NCI-H82 (cell line): ENCODE data around the gene MTUS2.
"Not testable (repeated sequence)": the region's sequence is repeated elsewhere in the genome, so short reads cannot be mapped to it uniquely, and the experiment has no call there.

Experiments used
- DNase-seq: peaks from one replicate; lab custom pipeline; 2025; lab: John Stamatoyannopoulos, UW

MTUS2 gene

DNA sequence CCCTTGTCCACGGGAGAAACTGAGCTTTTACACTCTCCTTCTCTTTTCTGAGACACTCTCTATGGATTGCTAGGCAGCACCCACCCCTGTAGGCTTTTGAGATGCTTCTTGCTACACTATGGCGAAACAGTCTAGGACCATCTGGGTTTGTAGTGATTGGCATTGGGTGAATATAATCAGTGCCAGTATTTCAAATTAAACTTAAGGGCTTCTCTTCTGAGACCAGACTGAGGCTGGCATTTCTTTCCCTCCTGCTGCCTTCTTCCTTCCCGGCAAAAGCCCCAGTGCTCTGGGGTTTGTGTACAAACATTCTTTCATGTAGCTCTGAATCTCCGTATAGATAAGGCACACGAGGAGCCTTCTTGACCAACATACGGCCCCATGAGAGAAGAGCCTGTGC is 498.6 kb downstream of the MTUS2 start:
- no peak for DNase-seq

DNA sequence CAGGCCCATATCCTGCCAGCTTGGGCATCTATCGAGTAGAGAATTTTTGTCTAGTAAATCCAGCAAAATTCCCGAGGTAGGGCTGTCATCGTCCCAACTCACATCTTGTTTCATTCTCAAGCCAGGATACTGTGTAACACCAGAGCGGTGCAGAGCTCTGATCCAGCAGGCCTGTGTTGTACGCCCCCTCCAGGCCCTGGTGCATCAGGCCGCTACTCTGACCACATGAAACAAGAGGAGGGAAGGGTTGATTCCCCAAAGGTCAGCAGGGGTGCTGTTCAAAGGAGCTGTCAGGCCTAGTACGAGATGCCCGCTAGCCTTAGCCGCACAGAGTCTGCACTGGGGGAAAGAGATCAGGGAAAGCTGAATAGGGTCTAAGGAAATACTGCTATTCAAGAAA is 499.3 kb downstream of the MTUS2 start:
- DNase-seq, result no peak

DNA sequence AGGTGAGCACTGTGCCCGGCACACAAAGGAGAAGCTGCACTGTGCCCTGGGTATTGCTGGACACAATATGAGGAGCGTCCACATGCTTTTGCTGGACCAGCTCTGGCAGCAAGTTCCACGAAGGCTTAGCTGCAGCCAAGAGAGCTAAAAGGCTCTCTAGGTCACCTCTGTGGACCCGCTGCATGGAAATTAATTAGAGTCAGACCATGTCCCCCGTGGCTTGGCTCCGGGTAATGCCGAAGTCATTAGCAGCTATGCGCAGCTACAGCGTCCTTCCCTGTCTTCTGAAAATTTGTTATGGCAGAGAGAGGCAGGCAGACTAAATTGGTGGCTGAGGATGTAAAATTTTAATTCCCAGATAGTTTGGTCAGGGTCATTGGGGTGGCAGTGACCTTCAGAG is 503.8 kb downstream of the MTUS2 start:
- no peak for DNase-seq

DNA sequence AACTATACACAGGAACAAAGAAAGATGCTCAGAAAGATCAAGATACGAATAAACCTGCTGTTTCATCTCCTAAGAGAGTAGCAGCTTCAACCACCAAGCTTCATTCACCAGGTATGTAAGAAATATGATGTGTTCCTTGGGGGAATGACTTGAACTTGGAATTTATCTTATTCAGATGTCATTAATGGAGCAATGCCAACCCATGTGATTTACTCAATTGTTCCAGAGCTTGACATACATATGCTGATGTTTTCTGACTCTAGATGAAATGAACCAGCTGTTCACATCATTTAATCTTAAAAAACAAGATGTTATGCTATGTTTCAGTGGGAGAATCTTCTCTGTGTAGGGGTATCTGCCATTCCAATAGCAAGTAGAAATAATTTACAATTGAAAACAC is 504.5 kb downstream of the MTUS2 start:
- DNase-seq, result no peak

DNA sequence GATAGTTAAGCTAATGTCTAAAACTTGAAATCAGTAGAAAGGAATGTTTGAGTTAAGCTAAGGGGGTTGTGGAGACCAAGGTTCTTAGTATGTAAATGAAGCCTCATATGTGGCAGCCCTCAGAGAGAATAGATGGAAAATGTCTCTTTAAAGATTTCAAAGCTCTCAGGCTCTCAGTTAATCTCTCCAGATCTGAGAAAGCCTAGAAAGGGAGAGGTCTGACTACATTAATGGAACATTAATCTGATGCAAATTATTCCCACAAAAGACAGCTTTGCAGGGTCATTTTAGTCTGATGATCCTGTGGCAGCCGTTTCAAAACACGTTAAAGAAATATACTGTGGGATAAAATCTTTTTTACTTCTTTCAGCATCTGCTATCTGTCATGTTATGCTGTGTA is 508.4 kb downstream of the MTUS2 start:
- DNase-seq, result no peak

DNA sequence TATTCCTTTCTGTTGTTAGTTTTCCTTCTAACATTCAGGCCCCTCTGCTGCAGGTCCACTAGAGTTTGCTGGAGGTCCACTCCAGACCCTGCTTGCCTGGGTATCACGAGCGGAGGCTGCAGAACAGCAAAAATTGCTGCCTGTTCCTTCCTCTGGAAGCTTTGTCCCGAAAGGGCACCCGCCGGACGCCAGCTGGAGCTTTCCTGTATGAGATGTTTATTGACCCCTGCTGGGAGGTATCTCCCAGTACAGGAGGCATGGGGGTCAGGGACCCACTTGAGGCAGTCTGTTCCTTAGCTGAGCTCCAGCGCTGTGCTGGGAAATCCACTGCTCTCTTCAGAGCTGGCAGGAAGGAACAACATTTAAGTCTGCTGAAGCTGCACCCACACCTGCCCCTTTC is 516.2 kb downstream of the MTUS2 start:
- DNase-seq, result no peak

DNA sequence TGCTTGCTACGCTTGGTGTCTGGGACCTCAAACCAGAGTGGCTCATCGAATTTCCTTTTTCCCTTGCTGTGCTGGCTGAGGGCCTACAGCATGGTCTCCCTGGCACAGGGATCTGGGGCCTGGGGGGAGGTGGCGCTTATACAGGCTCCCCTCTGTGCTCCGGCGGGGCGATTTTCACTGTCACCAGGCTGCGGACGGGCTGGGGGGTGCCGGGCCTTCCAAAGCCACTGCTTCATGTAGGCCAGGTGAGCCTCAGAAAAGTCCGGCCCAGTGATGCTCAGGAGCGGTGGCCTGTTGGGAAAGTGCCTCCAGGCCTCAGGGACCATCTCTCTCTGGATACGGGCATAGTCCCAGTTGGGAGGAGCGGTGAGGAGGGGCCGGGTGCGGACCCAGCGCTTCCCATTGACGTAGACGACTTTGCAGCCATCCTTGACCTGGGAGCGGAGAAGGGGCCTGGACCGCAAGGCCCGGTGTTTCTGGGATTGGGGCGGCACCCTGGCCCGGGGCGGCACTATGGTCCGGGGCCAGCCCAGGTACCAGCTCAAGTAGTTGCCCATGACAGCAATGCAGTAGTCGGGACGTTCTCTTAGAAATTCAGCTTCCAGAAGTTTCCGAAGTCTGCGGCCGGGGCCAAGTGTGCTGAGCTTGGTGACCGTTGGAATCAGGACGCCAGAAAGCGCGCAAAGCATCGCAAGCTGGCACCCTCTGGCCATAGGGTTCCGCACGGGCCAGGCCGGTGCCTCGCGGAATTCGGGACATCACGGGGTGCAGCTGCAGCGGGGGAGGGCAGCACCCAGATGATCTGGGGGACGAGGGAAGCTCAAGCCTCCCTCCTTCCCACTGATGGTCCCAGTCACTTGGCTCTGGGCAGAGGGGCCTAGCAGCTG is 519.5 kb downstream of the MTUS2 start:
- DNase-seq, result no peak

DNA sequence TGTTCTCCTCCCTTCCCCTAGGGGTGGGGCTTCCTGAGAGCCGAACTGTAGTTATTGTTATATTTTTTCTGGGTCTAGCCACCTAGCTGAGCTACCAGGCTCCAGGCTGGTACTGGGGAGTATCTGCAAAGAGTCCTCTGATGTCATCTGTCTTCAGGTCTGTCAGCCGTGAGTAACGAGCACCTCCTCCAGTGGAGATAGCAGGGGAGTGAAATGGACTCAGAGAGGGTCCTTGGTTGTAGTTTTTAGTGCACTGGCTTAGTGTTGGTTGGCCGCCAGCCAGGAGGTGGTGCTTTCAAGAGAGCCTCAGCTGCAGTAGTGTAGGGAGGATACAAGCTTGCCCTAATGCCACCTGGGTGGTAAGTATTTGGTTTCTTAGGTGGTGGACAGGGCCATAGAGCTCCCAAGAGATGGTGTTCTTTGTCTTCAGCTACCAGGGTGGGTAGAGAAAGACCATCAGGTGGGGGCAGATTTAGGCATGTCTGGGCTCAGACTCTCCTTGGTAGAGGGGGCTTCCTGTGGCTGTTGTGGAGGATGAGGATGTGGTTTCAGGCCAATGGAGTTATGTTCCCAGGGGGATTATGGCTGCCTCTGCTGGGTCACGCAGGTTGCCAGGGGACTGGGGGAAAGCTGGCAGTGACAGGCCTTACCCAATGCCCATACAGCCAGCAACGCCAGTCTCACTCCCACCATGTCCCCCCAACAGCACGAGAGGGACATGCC is 525.9 kb downstream of the MTUS2 start:
- DNase-seq, result not testable (repeated sequence)

DNA sequence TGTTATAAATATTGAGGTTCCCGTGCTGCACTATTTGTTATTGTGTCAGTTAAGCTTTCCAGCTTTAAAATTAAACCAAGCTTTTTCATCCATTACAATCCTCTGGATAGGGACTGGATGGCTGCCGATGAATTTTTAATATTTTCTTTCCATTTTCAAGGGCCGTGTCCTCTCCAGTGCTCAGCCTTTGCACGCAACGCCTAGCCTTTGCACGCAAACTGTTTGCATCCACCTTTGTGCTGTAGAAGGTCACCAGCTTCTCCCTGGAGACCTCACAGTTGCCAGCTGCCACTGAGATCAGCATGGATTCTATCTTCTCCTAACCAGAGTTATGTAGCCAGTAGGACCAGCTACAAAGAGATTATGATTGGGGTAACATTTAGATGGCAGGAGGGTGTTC is 534.9 kb downstream of the MTUS2 start:
- DNase-seq, result no peak

DNA sequence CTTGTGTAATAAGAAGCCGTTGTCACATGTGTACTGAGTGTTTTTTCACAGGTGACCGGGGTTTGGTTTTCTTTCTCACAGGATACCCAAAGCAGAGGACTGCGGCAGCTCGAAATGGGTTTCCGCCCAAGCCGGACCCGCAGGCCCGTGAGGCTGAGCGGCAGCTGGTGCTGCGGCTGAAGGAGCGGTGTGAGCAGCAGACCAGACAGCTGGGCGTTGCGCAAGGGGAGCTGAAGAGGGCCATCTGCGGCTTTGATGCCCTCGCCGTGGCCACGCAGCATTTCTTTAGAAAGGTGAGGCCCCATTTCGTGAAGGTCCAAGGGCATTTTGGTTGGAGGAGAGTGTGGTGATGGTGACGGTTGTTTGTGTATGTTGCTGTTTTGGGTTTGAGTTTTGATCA is 539.0 kb downstream of the MTUS2 start:
- DNase-seq, result peak; percentile 56

DNA sequence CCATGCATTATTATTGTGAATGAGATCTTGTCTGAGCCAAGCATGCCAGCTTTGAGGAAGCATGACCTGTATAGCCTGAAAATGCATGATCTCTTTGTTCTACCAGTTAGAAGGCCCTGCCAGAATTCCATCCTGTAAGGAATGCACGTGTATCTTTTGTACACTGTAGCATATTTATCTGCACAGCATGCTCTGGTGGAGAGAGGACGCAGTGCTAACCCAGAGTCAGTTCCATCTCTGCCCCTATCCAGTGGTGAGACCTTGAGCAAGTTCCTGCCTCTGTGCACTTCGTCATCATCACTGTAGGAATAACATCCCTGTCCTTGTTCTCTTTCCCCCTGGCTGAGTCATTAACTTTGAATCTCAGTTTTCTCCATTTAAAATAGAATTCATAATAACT is 541.6 kb downstream of the MTUS2 start:
- DNase-seq, result no peak

DNA sequence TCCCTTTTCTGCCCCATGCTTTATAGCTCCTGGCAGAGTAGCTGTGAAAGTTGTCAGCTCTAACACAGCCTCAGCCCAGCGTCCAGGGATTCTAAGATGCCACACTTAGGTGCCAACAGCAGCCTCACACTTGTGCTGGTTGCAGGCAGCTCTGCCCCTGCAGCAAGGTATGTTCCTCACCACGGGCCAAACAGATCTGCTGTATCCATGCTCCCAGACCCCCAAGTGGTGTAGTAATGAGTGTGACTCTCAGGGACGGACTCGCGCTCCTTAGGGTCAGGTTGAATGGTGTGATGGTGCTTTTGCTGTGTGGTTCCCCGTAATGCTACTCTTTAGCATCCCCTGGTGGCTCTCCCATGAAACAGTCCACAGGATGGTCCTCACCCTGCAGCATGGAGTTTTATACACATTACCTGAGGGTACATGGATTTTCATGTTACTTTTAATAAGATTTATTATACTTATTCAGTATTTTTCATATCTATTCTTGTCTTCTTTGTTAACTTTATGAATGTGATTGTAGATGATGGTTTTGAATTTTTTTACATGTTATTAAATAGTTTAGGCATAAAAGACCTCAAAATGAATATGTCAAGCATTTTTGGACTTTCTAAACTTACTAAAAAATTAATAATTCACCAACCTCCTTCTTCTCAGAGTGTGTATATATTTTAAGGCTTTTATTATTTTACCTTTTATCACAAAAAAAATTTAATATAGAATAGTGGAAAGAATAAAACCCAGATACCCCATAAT is 542.9 kb downstream of the MTUS2 start:
- DNase-seq, result peak; percentile 82

DNA sequence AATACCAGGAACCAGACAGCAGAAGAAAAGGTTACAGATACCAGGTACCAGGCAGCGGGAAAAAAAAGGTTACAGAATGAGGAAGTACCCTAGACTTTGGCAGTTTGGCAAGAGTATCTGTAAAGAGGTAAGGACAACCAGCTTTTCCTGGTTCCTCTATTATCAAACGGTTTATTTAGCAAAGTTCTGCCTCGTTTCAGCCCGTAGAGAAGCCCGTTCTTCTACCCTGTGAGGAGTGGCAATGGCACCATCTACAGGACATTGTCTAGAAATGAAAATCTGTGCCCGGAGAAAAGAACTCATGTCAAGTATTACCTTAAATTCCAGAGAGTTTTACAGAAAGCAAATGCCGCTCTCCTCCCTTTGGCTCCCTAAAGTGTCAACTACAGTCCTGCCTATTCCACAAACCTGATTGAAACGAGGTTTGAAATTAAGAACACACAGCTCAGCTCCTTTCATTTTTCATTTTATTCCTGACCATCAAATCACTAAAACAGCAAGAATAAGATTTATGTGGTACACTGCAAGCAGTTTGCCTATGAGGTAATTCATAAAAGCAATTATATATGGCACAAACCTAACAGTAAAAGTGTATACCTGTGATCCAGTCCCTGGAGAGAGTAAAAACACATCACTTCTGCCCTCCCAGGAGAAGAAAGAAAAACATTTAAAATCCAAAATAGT is 549.1 kb downstream of the MTUS2 start:
- peak; percentile 67 for DNase-seq

DNA sequence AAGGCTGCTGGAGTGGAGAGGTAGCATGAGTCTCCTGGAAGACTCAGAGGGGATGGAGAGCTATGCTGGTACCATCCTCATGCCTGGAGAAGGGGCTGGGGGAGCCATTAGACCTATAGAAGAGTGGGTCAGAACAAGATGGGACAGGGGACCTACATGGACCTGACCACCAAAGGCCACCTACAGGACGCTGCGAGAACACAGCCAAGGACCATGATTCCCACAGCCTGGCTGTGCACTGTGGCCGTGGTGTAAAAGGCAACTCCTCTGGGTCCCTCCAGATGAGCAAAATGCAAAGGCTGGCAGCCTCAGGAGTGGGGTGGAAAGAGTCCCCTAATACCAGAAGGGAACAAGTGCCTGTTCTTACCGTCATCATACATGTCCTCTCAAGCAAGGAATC is 559.1 kb downstream of the MTUS2 start:
- no peak for DNase-seq

DNA sequence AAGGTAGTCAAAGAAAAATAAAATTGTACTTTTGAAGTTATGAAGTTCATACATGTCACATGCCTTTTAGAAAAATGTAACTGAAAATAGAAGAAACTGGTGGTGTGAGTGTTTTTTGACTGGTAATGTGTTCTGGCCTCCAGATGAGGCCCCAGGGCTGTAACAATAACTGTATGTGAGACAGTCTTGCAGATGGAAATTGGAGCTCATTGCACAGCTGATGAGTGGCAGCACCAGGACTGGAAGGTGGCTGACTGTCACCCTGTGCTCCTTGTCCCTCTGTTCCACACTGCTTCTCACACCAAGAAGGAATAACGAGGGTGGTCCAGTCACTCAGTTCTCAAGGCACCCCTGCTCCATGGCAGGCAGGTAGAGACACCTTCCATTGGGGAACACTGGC is 559.7 kb downstream of the MTUS2 start:
- no peak for DNase-seq

DNA sequence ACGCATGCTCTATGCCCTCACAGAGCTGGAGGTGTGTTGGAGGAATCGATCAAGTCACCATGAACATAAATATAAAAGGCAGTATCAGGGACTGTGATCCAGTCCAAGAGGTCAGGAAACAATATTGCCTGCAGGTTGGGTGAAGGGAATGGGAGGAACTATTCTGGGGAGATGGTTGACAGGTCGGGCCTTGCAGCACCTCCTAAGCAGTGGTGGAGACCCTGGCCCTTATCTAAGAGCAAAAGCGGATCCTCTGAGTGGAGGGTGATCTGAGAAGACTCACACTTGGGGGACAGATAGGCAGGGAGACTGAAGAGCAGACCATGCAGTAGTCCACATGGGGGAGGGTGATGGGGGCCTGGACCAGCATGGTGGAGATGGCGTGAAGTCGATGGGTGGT is 561.9 kb downstream of the MTUS2 start:
- DNase-seq, result no peak

DNA sequence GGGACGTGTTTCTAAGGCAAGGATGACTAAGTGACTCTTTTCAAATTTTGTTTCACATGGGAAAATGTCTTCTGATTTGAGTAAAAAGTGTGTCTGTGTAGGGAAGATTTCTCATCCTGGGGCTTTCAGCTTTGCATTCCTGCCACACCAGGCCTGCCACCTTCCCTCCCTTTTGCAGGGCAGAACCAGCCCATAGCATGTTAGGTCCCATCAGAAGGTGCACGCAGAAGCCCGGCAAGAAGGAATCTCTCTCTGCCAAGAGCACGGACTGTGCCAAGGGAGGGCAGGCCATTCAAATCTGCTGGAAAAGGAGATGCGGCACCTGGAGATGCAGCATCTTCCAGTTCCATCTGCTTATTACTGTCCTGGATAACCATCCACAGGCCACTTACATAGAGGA is 563.3 kb downstream of the MTUS2 start:
- DNase-seq, result no peak

DNA sequence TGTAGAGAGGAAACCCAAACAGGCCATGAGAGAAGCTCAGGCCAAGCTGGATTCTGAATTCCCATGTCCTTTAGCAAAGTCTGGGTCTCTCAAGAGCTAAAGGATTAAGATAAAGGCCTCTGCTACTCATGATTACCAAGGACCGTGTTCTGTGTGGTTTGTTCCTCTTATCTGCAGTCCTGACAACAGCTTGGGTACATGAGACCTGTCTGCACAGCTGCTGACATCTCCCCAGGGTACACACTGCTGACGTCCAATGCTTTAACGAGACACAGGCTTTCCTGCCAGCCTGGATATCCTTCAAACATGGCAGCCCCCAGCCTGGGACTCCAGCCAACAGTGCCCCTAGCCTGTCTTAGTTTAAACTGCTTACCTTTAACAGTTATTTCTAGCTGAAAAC is 564.3 kb downstream of the MTUS2 start:
- peak; percentile 10 for DNase-seq

DNA sequence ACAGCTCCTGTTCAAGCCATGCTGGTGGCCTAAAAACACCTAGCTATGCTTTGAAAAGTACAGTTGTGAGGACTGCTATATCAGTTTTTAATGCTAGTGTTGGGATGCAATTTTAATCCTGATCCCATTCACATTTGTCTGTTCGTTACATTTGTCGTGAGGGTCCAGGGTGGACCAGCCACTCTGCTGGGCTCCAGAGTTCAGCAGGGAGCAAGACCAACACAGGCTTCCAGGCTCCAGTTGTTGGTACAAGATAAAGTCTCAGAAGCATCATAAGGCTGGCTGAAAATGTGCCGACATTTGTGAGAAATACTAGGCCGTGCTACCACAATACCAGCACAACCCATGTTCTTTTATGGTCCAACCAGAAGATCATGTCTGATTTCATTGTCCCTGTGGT is 564.7 kb downstream of the MTUS2 start:
- no peak for DNase-seq

DNA sequence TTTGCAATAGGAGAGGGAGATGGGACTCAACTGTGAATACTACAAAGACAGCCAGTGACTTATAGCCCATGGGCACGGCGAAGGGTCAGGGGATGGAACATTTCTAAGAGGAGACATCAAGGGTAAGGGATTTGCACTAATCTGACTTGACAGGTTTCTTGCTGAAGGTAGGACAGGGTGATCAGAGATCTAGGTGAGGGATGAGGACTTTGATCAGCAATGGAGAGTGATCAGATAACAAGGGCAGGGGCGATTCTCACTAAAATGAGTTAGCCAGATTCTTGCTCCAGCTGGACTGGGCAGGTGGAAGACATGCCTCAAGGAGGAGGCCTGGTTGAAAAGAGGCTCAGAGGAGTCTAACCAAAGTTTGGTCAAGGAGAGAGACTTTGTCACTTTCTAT is 566.1 kb downstream of the MTUS2 start:
- DNase-seq, result no peak

DNA sequence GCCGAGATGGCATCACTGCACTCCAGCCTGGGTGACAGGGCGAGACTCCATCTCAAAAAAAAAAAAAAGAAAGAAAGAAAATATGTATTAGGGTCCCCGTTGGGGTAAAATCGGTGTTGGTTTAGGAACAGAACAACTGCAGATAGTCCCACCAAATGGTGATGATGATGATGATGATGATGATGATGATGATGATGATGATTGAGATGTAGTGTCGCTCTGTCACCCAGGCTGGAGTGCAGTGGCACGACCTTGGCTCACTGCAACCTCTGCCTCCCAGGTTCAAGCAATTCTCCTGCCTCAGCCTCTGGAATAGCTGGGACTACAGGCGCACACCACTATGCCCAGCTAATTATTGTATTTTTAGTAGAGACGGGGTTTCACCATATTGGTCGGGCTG is 570.5 kb downstream of the MTUS2 start:
- not testable (repeated sequence) for DNase-seq

DNA sequence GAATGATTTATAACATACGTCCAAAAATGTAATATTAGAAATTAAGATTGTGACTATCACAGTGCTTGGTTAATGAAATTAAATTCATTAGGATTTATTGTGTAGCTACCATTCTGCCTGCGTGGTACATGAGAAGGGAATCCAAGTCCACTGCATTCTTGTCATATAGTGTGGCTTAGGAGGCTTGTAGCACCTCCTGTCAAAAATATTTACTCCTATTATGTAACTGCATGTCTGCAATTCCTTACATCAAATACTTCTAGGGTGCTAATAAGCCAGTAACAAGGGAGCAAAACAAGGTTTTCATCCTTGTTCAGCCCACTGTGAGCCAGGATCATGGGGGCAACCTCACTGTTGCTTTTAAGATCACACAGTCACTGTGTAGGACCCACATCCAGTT is 576.3 kb downstream of the MTUS2 start:
- no peak for DNase-seq
